Right atrium auricular region (tissue), 2 donors: ENCODE results near the gene STOM. TPM values are rescaled to one million over a fixed set of nuclear protein-coding genes. Genes with fewer than 3 reads are reported as not detected.

ENCODE experiments used
- DNase-seq: peaks from one replicate; pipeline ENCODE4 v3.0.0-alpha.2; 2019; ENCODE audit warnings: low spot score
- H3K27ac ChIP-seq, 2 donors: fragments of 200-600 bp; sonication (generic); 1 replicate in 1 of 2; 2 replicates in 1 of 2; pipeline ENCODE4 v1.5.1; 2016 to 2019
- H3K27me3 ChIP-seq, 2 donors: fragments of 200-600 bp; sonication (generic); one replicate each; pipeline versions ENCODE4 v1.5.1 to v1.6.0; 2017 to 2019
- H3K36me3 ChIP-seq: fragments of 200-600 bp; sonication (generic); one replicate; pipeline ENCODE4 v1.5.1; 2016
- H3K4me1 ChIP-seq, 2 donors: fragments of 200-600 bp; sonication (generic); one replicate each; pipeline versions ENCODE4 v1.5.1 to v1.6.0; 2017 to 2019
- H3K4me3 ChIP-seq, 2 donors: fragments of 200-600 bp; sonication (generic); 1 replicate in 1 of 2; 2 replicates in 1 of 2; pipeline ENCODE4 v1.5.1; 2017 to 2019; ENCODE audit warnings: mild to moderate bottlenecking in 1 of 2, moderate library complexity in 1 of 2
- H3K9me3 ChIP-seq, 2 donors: fragments of 200-600 bp; sonication (generic); one replicate each; pipeline ENCODE4 v1.5.1; 2019
- total RNA-seq, 2 donors: library from RNA; depleted of rRNA; stranded (reverse); fragments of >200 nt; gene quantifications; one replicate each; pipeline ENCODE4 v1.1.0, GENCODE V29; 2016
- TF ChIP-seq, protein P1 (sequence below), 2 donors: fragments of 200-600 bp; sonication (generic); IDR thresholded peaks; one replicate each; pipeline ENCODE4 v1.5.1; 2019; ENCODE audit warnings: antibody characterized with exemption in 2 of 2

The STOM gene
- total RNA-seq, 2 donors from 2014 or later = 152 to 173 TPM

DNA sequence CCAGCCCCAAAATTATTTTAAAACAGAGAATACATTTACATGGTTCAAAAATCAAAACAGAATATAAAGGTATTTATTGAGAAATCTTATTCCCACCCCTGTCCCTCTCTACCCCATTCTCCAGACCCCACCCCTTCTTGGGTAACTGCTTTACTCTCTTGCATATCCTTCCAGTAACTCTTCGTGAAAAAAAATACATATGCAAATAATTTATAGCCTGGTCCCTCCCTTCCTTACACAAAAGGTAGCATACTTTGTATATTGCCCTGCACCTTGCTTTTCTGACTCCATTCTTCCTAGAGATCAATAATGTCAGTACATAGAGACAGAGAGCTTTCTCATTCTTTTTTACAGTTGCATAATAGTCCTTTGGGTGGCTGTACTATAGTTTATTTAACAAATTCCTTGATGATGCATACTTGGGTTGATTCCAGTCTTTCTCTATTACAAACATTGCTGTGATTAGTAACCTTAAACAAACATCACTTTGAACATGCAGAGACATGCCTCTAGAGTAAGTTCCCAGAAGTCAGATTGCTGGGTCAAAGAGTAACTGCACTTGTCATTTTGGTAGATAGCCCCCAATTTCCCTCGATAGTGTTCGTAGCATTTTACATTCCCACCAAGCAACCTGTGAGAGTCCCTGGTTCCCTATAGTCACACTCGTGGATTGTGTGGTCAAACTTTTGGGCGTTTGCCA, 47.9 kb downstream of the STOM start:
- H3K9me3 ChIP-seq = no peaks in the 10 kb centered on the region
- peaks cover 98% of the 10 kb centered on the region for H3K36me3 ChIP-seq
- TF ChIP-seq, protein P1, sequence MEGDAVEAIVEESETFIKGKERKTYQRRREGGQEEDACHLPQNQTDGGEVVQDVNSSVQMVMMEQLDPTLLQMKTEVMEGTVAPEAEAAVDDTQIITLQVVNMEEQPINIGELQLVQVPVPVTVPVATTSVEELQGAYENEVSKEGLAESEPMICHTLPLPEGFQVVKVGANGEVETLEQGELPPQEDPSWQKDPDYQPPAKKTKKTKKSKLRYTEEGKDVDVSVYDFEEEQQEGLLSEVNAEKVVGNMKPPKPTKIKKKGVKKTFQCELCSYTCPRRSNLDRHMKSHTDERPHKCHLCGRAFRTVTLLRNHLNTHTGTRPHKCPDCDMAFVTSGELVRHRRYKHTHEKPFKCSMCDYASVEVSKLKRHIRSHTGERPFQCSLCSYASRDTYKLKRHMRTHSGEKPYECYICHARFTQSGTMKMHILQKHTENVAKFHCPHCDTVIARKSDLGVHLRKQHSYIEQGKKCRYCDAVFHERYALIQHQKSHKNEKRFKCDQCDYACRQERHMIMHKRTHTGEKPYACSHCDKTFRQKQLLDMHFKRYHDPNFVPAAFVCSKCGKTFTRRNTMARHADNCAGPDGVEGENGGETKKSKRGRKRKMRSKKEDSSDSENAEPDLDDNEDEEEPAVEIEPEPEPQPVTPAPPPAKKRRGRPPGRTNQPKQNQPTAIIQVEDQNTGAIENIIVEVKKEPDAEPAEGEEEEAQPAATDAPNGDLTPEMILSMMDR (IDR thresholded peaks at IDR 0.05) = no peak
- DNase-seq = peak; percentile 38
- no peaks in the 10 kb centered on the region for H3K27me3 ChIP-seq
- no peak overlapping the region for H3K4me3 ChIP-seq
- peak overlapping the region; percentile 90 to 94 for H3K27ac ChIP-seq
- peaks cover 0 to 76% of the 10 kb centered on the region in 2 donors for H3K4me1 ChIP-seq

DNA sequence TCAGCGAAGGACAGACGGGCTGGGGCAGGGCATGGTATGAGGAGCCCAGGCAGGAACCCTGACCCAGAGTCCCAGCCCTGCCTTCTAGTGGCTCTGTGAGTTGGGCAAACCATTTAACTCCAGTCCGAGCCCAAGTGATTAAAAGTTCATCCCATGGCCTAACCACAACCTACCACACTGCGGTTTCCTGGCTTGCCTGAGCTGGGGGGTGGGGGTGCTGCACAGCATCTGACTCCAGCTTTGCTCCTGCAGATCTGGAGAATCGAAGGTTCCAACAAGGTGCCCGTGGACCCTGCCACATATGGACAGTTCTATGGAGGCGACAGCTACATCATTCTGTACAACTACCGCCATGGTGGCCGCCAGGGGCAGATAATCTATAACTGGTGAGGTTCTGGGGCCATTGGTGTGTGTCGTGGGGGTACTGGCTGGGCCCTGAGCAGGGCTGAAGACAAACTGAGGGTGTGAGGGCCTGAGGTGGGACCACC, 49.0 kb downstream of the STOM start:
- H3K27ac ChIP-seq = peak overlapping the region; percentile 90 to 94
- no peaks in the 10 kb centered on the region for H3K27me3 ChIP-seq
- H3K36me3 ChIP-seq = peaks cover 99% of the 10 kb centered on the region
- TF ChIP-seq, protein P1 (IDR thresholded peaks at IDR 0.05) = no peak
- peaks cover 0 to 74% of the 10 kb centered on the region in 2 donors for H3K4me1 ChIP-seq
- H3K9me3 ChIP-seq = no peaks in the 10 kb centered on the region
- DNase-seq = no peak
- no peak overlapping the region for H3K4me3 ChIP-seq

DNA sequence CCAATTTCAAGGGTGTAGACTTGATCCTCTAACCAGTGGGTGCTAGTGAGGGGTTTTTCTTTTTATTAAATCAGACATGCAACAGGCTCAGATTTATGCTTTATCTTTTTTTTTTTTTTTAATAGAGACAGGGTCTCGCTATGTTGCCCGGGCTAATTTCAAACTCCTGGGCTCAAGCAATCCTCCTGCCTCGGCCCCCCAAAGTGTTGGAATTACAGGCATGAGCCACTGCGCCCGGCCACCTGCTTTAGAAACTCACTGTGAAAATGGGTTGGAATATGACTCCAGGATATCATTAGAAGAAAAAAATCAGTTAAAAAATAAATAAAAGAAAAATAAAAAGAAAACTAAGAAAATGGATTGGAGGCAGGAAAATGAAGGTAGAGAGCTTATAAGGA, 50.7 kb downstream of the STOM start:
- H3K4me1 ChIP-seq = peaks cover 0 to 62% of the 10 kb centered on the region in 2 donors
- H3K9me3 ChIP-seq = no peaks in the 10 kb centered on the region
- H3K4me3 ChIP-seq = no peak overlapping the region
- H3K27me3 ChIP-seq = no peaks in the 10 kb centered on the region
- H3K36me3 ChIP-seq = peaks cover 100% of the 10 kb centered on the region
- TF ChIP-seq, protein P1 (IDR thresholded peaks at IDR 0.05) = no peak
- DNase-seq = no peak
- peak overlapping the region; percentile 90 to 94 for H3K27ac ChIP-seq

DNA sequence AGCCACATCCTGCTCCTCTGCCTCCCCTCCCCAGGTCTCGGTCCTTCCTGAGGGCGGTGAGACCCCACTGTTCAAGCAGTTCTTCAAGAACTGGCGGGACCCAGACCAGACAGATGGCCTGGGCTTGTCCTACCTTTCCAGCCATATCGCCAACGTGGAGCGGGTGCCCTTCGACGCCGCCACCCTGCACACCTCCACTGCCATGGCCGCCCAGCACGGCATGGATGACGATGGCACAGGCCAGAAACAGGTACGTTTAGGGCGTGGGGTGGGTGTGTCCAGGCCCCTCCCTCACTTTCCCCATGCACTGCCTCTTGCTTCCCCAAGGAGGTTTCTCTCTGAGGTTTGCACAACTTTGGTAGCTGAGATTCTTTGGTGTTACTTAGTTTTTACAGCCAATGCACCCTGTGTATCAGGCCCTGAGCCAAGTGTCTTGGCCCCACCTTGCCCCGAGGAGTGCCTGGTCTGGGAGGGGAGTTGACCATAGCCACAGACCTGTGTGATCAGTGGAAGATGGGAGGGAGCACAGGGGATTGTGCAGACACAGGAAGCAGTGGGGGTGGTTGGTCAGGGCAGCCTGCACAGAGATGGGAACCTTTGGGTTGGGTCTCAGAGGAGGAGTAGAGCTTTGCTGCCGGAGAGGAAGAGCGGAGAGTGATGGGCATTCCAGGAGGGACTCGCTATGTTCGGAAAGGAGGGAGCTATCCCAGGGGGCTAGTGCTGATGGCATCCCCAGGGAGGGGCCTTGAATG, 51.2 kb downstream of the STOM start:
- Histone ChIP-seq H3K4me3 (no peak overlapping the region), H3K27ac (peak overlapping the region; percentile 90 to 94), H3K4me1 (peaks cover 0 to 60% of the 10 kb centered on the region in 2 donors), H3K27me3 (no peaks in the 10 kb centered on the region), H3K9me3 (no peaks in the 10 kb centered on the region), H3K36me3 (peaks cover 100% of the 10 kb centered on the region)
- TF ChIP-seq, protein P1 (IDR thresholded peaks at IDR 0.05) = no peak
- DNase-seq = no peak

DNA sequence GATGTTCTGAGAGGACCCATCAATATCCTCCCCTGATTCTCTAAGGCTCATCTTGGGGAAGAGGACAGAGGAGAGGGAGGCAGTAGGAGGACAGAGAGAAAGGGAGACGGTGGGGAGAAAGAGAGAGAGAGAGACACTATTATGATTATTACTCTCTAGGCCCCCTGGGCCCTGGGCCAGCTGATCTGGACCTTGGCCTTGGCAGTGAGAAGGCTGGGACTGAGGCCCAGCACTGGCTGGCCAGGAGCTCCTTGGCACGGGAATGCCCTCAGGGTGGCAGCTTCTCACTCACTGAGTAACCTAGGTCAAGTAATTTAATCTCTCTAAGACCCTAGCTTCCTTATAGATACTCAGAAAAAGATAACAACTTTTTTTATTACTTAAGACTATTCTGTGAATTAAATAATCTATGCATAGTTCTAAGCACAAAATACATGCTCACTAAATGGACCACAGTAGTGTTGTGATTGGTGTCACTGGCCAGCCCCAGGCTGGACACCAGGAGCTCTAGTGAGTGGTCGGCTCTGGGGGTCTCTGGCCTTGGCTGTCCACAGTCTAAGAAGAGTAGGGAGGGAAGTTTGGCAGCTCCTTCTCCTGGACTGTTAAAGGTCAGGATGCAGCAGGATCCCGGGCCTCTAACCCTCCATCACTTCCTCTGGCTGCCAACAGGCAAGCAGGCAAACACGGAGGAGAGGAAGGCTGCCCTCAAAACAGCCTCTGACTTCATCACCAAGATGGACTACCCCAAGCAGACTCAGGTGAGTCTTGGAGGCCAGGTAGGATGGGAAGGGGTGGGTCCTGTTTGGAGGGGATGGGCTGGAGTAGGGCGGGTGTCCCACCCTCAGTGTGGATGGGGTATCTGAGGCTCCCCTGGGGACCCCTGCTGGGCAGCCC, 52.1 kb downstream of the STOM start:
- Histone ChIP-seq H3K27ac (peak overlapping the region; percentile 90 to 94), H3K4me1 (peaks cover 0 to 64% of the 10 kb centered on the region in 2 donors), H3K36me3 (peaks cover 100% of the 10 kb centered on the region), H3K4me3 (no peak overlapping the region), H3K27me3 (no peaks in the 10 kb centered on the region), H3K9me3 (no peaks in the 10 kb centered on the region)
- TF ChIP-seq, protein P1 (IDR thresholded peaks at IDR 0.05) = no peak
- no peak for DNase-seq
